Measurements from ENCODE around the gene CGAS.

DNA sequence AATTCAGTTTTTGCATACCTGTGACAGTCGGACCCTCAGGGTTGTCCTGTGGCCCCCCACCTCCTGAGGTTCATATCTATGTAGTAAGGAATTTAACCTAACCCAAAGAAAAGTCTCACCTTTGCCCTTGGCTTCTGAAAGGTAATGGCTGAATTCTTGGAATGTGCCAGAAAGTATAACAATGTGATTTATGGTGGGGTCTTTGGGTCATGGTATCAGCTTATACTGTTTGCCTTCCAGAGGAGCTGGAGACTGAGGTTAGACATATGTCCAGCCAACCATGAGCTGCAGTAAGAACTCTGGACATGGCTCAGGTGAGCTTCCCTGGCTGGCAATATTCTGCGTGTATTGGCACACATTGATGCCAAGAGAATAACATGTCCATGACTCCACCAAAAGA, 30.6 kb downstream of the CGAS start:
- TF ChIP-seq CTCF (IDR thresholded peaks at IDR 0.05; ENCODE audit: insufficient read depth, low read depth, low read length), result no peak
- TF ChIP-seq EZH2 (IDR thresholded peaks at IDR 0.05; ENCODE audit: insufficient read depth, low read length), result no peak
